ENCODE results near the gene MRPS34.

MRPS34 gene

DNA sequence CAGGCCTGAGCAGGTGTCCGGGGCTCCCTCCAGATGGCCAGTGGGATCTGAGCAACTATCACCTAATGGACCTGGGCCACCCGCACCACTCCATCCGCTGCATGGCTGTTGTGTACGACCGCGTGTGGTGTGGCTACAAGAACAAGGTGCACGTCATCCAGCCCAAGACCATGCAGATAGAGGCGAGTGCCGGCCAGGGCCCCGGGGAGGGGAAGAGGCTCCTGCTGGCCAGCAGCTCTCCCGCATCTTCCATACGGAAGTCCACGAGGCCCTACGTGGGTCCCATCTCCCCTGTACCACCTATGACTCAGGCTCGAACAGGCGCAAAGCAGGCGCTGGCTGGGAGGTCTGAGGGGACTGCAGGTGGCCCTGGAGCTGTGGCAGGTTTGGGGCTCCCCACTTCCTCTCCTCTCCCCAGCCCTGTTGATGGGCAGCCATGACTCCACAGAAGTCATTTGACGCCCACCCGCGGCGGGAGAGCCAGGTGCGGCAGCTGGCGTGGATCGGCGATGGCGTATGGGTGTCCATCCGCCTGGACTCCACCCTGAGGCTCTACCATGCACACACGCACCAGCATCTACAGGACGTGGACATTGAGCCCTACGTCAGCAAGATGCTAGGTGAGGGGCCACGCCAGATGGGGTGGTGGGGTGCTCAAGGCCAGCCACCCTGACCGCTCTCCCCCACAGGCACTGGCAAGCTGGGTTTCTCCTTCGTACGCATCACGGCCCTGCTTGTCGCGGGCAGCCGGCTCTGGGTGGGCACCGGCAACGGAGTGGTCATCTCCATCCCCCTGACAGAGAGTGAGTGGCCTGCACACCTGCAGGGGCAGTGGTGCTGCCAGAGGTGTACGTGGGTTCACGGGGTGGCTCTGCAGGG, 5.6 kb downstream of the MRPS34 start:
- Histone ChIP-seq H3K4me3 (ENCODE audit: low read length) (no peak overlapping the region), H3K27me3 (ENCODE audit: insufficient read depth, low read length) (no peaks in the 10 kb centered on the region), H3K9me3 (ENCODE audit: insufficient read depth, low read depth, low read length) (no peaks in the 10 kb centered on the region), H3K27ac (ENCODE audit: low read depth, low read length) (no peak overlapping the region), H3K9ac (ENCODE audit: low read depth, low read length) (no peak overlapping the region), H3K36me3 (ENCODE audit: insufficient read depth, low read length) (peaks cover 27% of the 10 kb centered on the region), H3K4me1 (ENCODE audit: insufficient read depth, low read length) (no peaks in the 10 kb centered on the region)
- 94% methylated on average over 42 of the region's 42 CpGs for WGBS

DNA sequence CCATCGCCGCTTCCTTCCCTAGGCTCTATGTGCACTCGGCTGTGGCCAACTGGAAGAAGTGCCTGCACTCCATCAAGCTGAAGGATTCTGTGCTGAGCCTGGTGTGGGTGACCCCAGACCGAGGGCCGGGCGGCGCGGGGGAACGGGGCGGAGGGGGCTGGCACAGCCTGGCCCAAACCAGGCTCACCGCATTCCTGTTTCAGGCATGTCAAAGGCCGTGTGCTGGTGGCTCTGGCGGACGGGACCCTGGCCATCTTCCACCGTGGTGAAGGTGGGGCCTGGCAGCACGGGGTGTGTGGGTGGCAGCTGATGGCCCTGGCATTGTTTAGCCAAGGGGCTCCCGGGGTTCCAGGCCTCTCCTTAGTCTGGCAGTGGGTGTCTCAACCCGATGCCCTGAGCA, 6.2 kb downstream of the MRPS34 start:
- Histone ChIP-seq H3K4me1 (ENCODE audit: insufficient read depth, low read length) (no peaks in the 10 kb centered on the region), H3K4me3 (ENCODE audit: low read length) (no peak overlapping the region), H3K36me3 (ENCODE audit: insufficient read depth, low read length) (peaks cover 27% of the 10 kb centered on the region), H3K9ac (ENCODE audit: low read depth, low read length) (no peak overlapping the region), H3K27ac (ENCODE audit: low read depth, low read length) (no peak overlapping the region), H3K9me3 (ENCODE audit: insufficient read depth, low read depth, low read length) (no peaks in the 10 kb centered on the region), H3K27me3 (ENCODE audit: insufficient read depth, low read length) (no peaks in the 10 kb centered on the region)
- 96% methylated on average over 18 of the region's 18 CpGs for WGBS

DNA sequence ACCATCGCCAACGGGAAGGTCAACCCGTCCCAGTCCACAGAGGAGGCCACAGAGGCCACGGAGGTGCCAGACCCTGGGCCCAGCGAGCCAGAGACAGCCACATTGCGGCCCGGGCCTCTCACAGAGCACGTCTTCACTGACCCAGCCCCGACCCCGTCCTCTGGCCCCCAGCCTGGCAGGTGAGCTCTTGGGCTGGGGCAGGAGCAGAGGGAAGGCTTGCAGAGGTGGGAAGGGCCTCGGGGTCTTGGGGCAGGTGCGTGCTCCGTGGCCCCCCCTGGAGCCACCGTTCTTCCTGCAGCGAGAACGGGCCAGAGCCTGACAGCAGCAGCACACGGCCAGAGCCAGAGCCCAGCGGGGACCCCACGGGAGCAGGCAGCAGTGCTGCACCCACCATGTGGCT, 6.7 kb downstream of the MRPS34 start:
- H3K4me1 ChIP-seq (ENCODE audit: insufficient read depth, low read length) = no peaks in the 10 kb centered on the region
- no peak overlapping the region for H3K27ac ChIP-seq (ENCODE audit: low read depth, low read length)
- 95% methylated on average over 19 of the region's 19 CpGs for WGBS
- H3K9me3 ChIP-seq (ENCODE audit: insufficient read depth, low read depth, low read length) = no peaks in the 10 kb centered on the region
- H3K4me3 ChIP-seq (ENCODE audit: low read length) = no peak overlapping the region
- peaks cover 27% of the 10 kb centered on the region for H3K36me3 ChIP-seq (ENCODE audit: insufficient read depth, low read length)
- H3K27me3 ChIP-seq (ENCODE audit: insufficient read depth, low read length) = no peaks in the 10 kb centered on the region
- no peak overlapping the region for H3K9ac ChIP-seq (ENCODE audit: low read depth, low read length)

DNA sequence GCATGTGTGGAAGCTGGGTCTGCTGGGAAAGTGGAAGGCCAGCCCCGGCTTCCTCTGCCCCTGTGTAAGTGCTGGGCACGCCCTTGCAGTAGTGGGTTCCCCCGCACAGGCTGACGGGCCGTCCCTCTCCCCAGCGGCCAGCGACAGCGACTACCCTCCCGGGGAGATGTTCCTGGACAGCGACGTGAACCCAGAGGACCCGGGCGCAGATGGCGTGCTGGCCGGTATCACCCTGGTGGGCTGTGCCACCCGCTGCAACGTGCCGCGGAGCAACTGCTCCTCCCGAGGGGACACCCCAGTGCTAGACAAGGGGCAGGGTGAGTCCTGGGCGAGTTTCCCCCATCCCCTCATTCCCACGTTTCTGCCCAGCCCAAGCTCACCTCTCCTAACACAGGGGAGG, 7.1 kb downstream of the MRPS34 start:
- Histone ChIP-seq H3K9me3 (ENCODE audit: insufficient read depth, low read depth, low read length) (no peaks in the 10 kb centered on the region), H3K9ac (ENCODE audit: low read depth, low read length) (no peak overlapping the region), H3K36me3 (ENCODE audit: insufficient read depth, low read length) (peaks cover 27% of the 10 kb centered on the region), H3K27ac (ENCODE audit: low read depth, low read length) (no peak overlapping the region), H3K4me1 (ENCODE audit: insufficient read depth, low read length) (no peaks in the 10 kb centered on the region), H3K27me3 (ENCODE audit: insufficient read depth, low read length) (no peaks in the 10 kb centered on the region), H3K4me3 (ENCODE audit: low read length) (no peak overlapping the region)
- 91% methylated on average over 22 of the region's 22 CpGs for WGBS

DNA sequence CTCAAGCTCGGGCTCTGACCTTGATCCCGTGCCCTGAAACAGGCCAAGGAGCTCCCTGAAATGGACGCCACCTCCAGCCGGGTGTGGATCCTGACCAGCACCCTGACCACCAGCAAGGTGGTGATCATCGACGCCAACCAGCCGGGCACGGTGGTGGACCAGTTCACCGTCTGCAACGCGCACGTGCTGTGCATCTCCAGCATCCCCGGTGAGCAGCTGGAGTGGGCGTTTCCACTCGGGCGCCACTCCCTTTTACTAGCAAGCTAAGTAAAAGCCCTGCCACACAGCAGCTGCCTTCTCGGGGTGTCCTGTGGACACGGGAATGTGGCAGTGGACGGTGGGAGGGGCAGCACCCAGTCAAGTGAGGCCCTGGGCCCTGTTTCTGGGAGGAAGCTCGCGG, 8.0 kb downstream of the MRPS34 start:
- Histone ChIP-seq H3K4me1 (ENCODE audit: insufficient read depth, low read length) (no peaks in the 10 kb centered on the region), H3K4me3 (ENCODE audit: low read length) (no peak overlapping the region), H3K9ac (ENCODE audit: low read depth, low read length) (no peak overlapping the region), H3K27ac (ENCODE audit: low read depth, low read length) (no peak overlapping the region), H3K27me3 (ENCODE audit: insufficient read depth, low read length) (no peaks in the 10 kb centered on the region), H3K36me3 (ENCODE audit: insufficient read depth, low read length) (peaks cover 30% of the 10 kb centered on the region), H3K9me3 (ENCODE audit: insufficient read depth, low read depth, low read length) (no peaks in the 10 kb centered on the region)
- WGBS = 96% methylated on average over 21 of the region's 21 CpGs

DNA sequence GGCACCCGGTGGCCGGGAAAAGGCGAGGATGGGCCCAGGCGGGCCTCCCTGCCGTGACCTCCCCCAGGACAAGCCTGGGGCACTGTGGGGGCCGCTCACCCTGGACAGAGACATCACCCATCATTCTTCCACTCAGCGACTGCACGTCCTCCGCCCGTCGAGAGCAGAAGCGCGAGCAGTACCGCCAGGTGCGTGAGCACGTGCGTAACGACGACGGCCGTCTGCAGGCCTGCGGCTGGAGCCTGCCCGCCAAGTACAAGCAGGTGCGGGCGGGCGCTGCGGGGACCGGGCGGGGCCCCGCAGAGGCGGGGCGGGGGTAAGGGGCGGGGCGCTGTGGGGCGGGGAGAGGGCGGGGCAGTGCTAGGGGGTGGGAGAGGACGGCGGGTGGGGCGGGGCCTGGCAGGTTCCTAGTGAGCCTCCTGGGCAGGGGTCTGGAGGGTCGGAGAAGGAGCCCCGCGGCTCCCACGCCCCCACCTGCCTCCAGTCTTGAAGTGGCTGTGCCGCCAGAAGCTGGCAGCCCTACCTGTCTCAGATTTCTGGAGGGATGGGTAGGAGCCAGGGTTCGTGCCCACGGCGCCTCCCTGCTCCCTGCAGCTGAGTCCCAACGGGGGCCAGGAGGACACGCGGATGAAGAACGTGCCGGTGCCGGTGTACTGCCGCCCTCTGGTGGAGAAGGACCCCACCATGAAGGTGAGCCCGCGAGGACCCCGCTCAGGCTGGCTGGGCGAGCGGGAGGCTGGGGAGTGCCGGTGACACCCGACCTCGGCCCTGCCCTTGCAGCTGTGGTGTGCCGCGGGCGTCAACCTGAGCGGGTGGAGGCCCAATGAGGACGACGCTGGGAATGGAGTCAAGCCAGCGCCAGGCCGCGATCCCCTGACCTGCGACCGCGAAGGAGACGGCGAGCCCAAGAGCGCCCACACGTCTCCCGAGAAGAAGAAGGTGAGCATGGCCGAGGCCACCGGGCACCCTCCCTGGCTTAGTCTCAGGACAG, 9.1 kb downstream of the MRPS34 start:
- WGBS = 50% methylated on average over 68 of the region's 81 CpGs
- Histone ChIP-seq H3K9ac (ENCODE audit: low read depth, low read length) (peak overlapping the region; percentile 4; the same call in 1 of the 2 replicates), H3K27me3 (ENCODE audit: insufficient read depth, low read length) (no peaks in the 10 kb centered on the region), H3K36me3 (ENCODE audit: insufficient read depth, low read length) (peaks cover 30% of the 10 kb centered on the region; the same call in 1 of the 2 replicates), H3K27ac (ENCODE audit: low read depth, low read length) (peak overlapping the region; percentile 26; the same call in 1 of the 2 replicates), H3K4me1 (ENCODE audit: insufficient read depth, low read length) (no peaks in the 10 kb centered on the region), H3K4me3 (ENCODE audit: low read length) (peak overlapping the region; percentile 37), H3K9me3 (ENCODE audit: insufficient read depth, low read depth, low read length) (no peaks in the 10 kb centered on the region)

DNA sequence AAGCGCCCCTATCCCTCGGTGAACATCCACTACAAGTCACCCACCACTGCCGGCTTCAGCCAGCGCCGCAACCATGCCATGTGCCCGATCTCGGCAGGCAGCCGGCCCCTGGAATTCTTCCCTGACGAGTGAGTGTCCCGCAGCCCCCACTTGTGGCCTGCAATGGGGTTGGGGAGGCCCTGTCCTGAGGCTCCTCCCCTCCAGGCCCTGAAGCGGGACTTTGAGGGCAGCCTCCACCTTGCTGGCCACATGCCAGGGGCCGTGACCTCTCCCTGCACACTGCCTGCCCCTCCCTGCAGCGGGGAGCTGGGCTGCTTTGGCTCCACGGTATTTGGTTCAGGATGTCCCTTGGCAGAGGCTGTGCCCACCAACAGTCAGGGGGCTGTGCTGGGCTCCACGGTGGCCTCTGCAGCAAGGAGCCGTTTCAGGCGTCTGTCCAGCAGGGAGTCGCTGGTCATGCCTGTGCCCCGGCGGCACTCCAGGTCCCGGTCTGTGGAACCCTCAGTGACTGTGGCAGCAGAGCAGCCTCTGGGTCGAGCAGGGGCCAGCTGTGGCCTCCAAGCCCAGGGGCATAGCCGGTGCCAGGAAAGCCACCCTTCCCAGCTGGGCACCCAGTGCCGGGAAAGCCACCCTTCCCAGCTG, 9.9 kb downstream of the MRPS34 start:
- peaks cover 24% of the 10 kb centered on the region; the same call in 1 of the 2 replicates for H3K36me3 ChIP-seq (ENCODE audit: insufficient read depth, low read length)
- H3K27me3 ChIP-seq (ENCODE audit: insufficient read depth, low read length) = no peaks in the 10 kb centered on the region
- no peak overlapping the region; the same call in 1 of the 2 replicates for H3K9ac ChIP-seq (ENCODE audit: low read depth, low read length)
- no peak overlapping the region for H3K4me3 ChIP-seq (ENCODE audit: low read length)
- 92% methylated on average over 24 of the region's 24 CpGs for WGBS
- H3K9me3 ChIP-seq (ENCODE audit: insufficient read depth, low read depth, low read length) = no peaks in the 10 kb centered on the region
- no peak overlapping the region for H3K27ac ChIP-seq (ENCODE audit: low read depth, low read length)
- no peaks in the 10 kb centered on the region for H3K4me1 ChIP-seq (ENCODE audit: insufficient read depth, low read length)

DNA sequence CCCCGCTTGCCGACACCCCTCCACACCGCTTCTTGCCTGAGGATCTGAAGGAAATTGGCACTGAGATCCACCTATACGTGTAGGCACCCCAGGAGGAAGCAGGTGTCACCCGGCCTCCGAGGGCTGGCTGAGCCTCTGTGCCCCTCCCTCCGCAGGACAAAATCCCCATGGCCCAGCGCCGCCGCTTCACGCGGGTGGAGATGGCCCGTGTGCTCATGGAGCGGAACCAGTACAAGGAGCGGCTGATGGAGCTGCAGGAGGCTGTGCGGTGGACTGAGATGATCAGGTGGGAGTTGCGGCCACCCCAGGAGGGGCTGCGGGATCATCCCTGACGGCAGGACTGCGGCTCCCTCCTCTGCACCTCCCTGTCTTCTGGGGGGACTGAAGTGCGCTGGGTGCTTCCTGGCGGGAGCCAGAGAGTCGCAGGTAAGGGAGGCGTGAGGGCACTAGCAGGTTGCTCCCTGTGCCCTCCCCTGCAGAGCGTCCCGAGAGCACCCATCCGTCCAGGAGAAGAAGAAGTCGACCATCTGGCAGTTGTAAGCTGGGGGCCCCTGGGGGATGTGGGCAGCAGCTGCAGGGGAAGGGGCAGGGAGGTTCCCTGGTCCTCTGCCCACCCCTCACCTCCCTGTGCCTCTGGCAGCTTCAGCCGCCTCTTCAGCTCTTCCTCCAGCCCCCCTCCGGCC, 10.6 kb downstream of the MRPS34 start:
- H3K36me3 ChIP-seq (ENCODE audit: insufficient read depth, low read length) = peaks cover 17% of the 10 kb centered on the region; the same call in 1 of the 2 replicates
- H3K9me3 ChIP-seq (ENCODE audit: insufficient read depth, low read depth, low read length) = no peaks in the 10 kb centered on the region
- H3K4me1 ChIP-seq (ENCODE audit: insufficient read depth, low read length) = no peaks in the 10 kb centered on the region
- no peak overlapping the region for H3K4me3 ChIP-seq (ENCODE audit: low read length)
- no peak overlapping the region for H3K9ac ChIP-seq (ENCODE audit: low read depth, low read length)
- 94% methylated on average over 30 of the region's 30 CpGs for WGBS
- no peaks in the 10 kb centered on the region for H3K27me3 ChIP-seq (ENCODE audit: insufficient read depth, low read length)
- H3K27ac ChIP-seq (ENCODE audit: low read depth, low read length) = no peak overlapping the region

DNA sequence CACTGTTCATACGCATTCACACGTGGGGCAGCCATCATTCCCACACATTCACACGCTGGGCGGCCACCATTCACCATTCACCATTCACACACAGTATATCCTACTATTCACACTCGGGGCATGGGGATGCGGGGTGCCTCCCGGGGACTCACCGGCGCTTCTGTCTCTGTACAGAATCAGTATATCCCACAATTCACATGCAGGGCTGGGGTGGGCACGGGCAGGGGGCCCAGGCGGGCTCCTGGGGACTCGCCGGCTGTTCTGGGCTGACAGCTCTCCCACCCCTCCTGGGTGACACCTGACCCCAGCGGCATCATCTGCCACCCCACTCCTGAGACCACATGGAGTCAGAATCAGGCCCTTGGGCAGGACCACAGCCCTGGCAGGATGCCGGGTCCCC, 11.2 kb downstream of the MRPS34 start:
- 92% methylated on average over 15 of the region's 15 CpGs for WGBS
- Histone ChIP-seq H3K4me1 (ENCODE audit: insufficient read depth, low read length) (no peaks in the 10 kb centered on the region), H3K27ac (ENCODE audit: low read depth, low read length) (no peak overlapping the region), H3K27me3 (ENCODE audit: insufficient read depth, low read length) (no peaks in the 10 kb centered on the region), H3K36me3 (ENCODE audit: insufficient read depth, low read length) (peaks cover 11% of the 10 kb centered on the region; the same call in 1 of the 2 replicates), H3K9me3 (ENCODE audit: insufficient read depth, low read depth, low read length) (no peaks in the 10 kb centered on the region), H3K4me3 (ENCODE audit: low read length) (no peak overlapping the region), H3K9ac (ENCODE audit: low read depth, low read length) (no peak overlapping the region)

DNA sequence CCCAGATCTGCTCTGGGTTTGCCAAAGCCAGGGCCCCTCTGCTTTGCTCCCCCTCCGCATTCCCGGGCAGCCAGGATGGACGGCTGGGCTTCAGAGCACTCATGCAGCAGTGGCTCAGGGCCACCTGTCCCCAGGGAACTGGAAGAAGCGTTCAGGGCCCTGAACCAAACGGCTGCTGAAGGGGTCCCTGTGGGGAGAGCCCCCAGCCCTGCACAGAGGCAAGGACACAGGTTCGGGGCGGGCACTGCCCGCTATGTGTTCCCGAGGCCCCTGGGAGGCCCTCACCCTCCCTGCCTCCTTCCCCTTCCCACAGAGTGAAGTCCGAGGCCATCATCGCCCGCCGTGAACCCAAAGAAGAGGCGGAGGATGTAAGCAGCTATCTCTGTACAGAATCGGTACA, 12.0 kb downstream of the MRPS34 start:
- Histone ChIP-seq H3K9me3 (ENCODE audit: insufficient read depth, low read depth, low read length) (no peaks in the 10 kb centered on the region), H3K36me3 (ENCODE audit: insufficient read depth, low read length) (peaks cover 11% of the 10 kb centered on the region; the same call in 1 of the 2 replicates), H3K27me3 (ENCODE audit: insufficient read depth, low read length) (no peaks in the 10 kb centered on the region), H3K9ac (ENCODE audit: low read depth, low read length) (no peak overlapping the region), H3K4me1 (ENCODE audit: insufficient read depth, low read length) (no peaks in the 10 kb centered on the region), H3K27ac (ENCODE audit: low read depth, low read length) (no peak overlapping the region), H3K4me3 (ENCODE audit: low read length) (no peak overlapping the region)
- WGBS = 94% methylated on average over 15 of the region's 15 CpGs
